GM18909 (cell line): ENCODE measurements around the gene FLAD1.

ENCODE experiments used
- ATAC-seq: cut with Tn5 transposase; IDR thresholded peaks from one replicate; pipeline ENCODE4 v1.9.1; 2021; ENCODE audit warnings: mild to moderate bottlenecking; ENCODE audit not compliant: unreplicated experiment, poor library complexity

FLAD1 gene

DNA sequence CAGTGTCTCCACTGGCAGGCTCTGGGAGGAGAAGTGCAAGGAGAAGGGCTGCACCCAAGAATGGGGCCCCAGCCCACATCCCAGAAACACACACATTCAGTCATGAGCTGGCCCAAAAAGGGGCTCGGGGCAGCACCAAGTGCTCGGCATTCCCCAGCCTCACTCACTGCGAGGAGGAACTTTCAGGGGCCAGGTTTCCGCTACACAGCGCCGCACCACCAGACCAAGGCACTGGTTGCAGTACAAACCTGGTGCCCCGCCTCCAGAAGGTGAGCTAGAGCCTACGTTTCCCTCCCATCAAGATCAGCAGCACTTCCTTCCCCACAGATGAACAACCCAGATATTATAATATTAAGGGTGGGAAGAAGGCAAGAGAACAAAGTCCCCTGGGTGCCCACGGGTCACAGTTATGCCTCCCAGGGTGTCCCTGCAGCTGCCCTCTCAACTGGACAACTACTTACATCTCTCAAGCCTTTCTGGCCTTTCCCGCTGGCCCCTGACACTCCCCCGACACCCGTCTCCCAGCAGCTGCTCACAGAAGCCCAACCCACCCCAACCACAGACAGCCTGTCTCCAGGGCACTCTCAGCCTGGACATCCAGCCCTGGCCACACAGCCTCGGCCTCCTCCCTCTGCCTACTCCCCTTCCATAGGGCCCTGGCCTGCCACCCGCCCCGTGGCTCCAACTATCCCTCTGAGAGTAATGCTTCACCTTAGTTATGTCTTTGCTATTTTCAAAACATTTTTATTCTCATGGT is 31.1 kb upstream of the FLAD1 start:
- ATAC-seq, result no peak

DNA sequence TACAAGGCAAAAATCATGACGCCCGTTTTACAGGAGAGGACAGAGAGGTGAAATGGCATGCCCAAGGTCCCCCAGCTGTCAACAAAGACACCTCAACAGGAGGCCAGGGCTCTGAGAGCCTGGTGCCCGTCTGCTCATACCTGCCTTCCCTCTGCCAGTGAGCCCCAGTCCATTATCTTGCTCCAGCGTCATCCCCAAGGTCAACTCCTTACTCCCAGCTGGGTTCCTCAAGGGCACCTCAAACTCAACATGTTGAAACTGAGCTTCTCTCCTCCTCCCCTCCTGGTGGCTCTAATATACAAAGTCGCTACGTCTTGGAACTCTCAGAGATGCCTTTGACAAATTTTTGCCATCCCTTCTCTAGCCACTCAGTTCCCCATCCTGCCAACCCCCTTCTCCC is 30.5 kb upstream of the FLAD1 start:
- no peak for ATAC-seq

DNA sequence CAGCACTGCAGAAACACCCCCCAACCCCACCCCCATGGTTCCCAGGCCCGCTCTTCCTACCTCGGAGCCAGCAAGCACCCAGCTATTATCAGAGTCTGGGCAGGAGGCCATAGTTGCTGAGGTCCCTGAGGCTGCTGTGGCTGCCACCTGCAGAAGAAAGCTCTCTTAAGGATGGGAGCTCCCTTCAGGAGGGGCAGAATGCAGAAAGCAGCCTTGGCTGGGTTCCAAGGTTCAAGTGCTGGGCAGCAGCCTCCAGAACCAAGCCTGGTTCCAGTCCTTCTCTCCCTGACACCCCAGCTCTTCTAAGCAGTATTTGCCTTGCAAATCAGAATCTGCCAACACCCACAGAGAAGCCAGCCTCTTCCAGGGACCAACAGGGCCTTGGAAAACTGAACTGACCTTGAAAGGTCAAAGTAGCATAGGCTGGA is 29.5 kb upstream of the FLAD1 start:
- no peak for ATAC-seq

- no peak for ATAC-seq
Measured at GRCh38 chr1:154954541-154954940, 28.6 kb upstream of the FLAD1 start.

DNA sequence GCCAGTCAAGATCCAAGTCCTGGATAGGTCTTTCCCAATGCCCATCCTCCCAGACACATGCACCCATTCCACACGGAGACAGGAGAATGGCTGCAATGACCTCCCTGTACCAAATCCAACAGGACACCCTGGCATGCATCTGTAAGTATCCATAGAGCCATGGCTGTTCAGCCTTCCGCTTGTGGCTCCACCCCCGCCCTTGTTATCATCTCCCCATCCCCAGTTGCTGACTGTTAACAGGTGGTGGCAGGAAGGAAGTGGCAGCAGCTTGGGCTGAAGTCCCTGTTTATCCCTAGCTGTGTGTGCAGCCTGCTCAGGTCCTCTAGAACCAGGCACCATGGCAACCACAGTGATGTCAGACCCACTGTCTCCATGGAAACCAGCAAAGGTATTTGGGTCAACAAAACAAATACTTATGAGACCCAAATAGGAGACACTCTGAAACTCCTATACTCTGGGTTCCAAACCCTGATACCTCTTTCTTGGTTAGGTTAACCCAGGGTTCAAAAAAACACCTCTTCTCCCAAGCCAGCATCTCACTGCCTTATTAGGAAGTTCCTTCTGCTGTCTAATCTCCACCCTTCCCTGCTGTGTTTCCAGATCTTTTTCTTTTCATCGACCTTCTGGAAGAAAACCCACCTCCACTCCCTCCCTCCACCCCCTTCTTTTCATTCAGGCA is 28.0 kb upstream of the FLAD1 start:
- peak; percentile 59 for ATAC-seq

GRCh38 chr1:154955718-154956543 is 27.2 kb upstream of the FLAD1 start, which contains the start of gene PBXIP1:
Gene PBXIP1 (minus strand): TSS chr1:154956099. CDS start chr1:154953721, 2,378 bp downstream.
- peak; percentile 69 for ATAC-seq

DNA sequence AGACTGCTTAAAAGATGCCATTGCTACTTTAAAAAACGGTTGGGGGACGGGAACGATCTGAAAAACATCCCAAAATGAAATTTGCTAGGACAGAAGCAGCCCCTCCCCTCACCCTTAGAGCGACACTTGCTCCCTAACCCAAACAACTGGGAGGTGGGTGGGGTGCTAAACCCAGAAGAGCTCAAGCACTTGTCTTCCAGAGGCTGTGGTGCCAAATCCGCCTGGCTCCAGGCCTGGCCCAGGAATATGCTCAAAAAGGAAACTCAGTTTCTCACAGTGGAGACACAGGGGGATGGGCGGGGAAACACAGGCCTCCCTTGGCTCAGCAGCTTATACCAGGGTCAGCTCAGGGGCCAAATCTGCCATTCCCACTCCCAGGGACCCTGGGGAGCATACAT is 26.6 kb upstream of the FLAD1 start:
- no peak for ATAC-seq

DNA sequence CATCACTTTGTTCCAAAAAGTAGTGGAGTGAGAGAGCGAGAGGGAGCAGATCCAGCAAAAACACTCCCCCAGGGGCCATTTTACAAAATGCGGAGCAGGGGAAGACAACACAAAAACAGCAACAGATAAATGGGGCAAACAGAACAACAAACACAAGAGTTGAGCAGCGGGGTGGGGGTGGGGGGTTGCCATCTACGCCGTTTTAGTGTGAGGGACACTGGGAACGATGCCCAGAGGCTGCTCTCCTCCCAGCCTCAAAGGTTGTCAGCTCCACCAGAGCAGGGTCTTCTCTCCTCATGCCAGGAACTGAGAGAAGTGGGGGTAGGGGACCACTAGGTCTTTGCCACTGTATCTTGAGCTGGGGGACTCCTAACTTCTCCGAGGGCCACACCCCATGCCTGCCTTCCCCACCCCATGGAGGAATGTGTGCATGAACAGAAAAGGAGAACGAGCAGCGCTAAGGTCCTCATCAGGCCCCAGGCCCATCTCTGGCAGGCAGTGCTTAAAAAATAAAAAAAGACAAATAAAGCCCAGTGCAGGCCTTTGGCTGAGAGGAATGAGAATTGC is 26.0 kb upstream of the FLAD1 start:
- ATAC-seq, result no peak

DNA sequence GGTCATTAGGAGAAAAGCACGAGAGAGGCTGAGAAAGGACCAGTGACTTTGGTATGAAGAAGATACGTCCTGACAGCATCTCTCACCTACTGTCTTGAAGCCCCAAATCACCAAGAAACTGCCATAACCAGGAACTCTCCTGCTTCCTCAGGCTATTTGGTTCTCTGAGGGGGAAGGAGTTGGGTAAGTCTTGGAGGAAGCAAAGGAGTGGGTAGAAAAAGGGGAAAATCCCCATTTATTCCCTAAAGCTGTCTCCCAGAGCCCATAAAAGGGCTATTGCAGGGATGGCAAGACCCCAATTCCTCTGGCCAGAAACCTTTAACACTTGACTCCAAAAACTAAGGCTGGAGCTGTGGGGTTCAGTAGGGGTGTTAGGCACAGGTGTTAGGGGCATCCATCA is 25.1 kb upstream of the FLAD1 start:
- no peak for ATAC-seq

DNA sequence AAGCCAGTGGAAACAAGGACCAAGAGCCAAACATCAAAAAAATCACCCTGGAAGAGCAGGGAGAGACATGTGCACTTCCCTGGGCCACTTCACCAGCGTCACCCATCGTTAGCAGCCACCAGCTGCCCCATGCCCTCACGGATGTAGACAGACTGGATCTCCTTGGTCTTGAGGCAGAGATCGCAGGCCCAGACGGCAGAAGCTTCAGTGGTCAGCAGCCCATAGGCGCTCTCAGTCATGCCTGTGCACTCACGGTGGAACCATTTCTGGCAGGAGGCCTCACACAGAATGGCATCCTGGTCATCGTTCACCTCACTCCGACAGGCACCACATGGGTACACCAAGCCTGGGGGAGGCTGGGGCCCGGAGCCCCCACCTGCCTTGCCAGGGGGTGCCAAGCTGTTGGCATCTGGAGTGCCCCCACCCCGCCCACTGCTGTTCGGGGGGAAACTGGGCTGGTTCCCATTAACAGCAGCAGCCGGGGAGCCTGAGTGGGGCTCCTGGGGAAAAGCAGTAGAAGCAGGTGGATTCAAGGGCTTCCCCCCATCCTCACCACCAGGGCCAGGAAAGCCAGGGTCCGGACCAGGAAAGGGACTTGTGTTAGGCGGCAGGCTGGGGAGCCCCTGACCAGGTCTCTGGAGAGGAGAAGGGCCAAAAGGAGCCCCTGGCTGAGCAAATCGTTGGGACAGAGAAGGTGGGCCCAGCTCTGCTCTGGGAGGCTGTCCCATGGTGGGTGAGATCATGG is 24.3 kb upstream of the FLAD1 start:
- ATAC-seq, result no peak

GRCh38 chr1:154959426-154959780 is 23.7 kb upstream of the FLAD1 start:
- ATAC-seq, result no peak

DNA sequence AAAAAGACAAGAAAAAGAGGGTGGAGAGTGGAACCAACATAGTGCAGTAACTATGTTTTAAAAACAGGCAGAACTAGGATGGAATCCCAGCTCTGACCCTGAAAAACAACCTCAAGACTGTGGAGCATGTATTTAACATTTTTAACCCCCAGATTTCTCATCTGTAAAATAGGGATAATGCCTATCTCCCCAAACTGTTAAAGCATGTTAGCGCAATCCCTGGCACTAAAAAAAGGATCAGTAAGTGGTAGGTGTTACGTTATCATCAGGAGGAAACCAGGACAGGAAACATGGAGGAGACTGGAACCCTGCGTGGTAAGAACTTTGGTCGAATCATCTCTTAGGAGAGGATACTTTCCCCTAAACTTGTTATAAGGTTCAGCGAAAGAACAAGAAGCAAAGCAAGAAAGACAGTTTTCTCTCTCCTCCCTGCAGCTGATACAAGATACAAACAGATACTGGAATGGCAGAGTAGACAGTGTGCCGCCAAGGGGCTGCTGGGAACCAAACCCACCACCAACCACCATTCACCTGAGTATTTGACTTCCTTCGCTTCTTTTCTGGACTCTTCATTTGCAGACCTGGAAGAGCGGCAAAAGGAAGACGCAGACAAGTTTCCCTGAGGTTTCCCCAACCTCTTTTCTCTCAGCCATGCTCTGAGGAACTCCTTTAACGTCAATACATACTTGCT is 22.6 kb upstream of the FLAD1 start:
- no peak for ATAC-seq

DNA sequence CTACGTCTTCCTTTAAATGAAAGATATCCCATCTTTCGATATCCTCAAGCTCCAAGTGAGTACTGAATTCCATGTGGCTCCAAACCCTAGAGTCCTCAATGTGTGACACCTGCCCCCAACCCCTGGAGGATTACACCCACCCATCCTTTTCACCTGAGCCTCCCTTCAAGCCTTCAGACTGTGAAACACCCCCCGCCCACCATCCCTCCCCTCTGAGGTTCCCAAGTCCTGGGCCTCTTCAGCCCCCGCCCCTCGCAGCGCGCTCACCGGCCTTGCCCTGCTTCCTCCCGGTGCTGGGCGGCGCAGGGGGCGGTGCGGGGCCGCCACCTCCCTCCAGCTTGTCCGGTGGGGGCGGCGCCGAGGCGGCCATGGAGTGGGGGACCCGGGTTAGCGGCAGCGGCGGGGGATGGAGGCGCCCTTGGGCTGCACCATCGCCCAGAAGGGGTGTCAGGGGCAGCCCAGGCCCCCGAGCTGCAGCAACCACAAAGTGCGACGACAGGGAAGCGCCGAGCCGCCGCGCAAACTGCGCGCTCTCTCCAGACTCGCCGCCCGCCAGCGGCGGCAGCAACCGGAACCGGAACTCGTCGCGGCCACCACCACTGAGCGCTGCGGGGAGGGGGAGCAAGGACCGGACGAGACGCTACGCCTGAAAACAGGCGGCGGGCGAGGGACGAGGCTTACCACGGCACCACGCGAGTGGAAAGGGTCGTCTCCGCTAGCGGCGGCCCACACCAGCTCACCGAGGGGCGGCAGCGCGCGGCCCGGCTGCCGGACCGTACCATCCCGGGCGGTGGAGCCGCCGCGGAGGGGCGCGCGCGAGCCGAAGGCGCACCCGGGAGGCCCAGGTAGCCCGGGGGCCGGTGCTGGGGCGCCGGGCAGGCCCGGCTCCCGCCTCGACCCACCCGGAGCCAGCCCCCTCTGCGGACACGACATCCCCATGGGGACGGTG is 21.7 kb upstream of the FLAD1 start, which contains the start of gene PYGO2:
Gene PYGO2 (minus strand): TSS at position 576 of the 949 bp plus-strand sequence. CDS start 206 bp downstream, at position 370.
- peak; percentile 76 for ATAC-seq

- peak; percentile 19 for ATAC-seq
Measured at GRCh38 chr1:154962156-154962749, 20.9 kb upstream of the FLAD1 start.

DNA sequence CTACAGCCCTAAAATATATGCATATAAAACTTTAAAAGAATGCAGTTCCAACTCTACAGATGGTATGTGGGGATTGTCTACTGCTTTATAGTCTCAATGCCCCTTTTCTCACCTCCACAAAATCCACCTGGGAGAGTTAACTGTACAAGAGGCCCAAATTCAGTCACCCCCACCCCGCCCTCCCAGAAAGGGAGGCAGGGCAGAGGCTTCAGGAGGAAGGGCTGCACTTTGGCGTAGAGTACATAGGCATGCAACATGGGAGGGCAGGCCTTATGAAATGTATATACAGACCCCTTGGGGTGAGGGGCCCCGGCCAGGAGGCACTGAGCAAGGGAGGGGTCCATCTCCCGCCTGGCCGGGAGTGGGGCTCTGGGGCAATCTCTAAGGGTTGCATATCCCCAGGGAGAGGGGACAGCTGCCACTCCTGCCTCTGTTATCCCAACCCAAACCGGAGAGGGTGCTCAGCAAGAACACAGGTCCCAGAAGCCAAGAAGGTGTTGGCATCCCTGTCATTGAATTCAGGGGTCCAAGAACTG is 20.3 kb upstream of the FLAD1 start:
- ATAC-seq, result no peak

- no peak for ATAC-seq
Measured at GRCh38 chr1:154963643-154964042, 19.5 kb upstream of the FLAD1 start.

DNA sequence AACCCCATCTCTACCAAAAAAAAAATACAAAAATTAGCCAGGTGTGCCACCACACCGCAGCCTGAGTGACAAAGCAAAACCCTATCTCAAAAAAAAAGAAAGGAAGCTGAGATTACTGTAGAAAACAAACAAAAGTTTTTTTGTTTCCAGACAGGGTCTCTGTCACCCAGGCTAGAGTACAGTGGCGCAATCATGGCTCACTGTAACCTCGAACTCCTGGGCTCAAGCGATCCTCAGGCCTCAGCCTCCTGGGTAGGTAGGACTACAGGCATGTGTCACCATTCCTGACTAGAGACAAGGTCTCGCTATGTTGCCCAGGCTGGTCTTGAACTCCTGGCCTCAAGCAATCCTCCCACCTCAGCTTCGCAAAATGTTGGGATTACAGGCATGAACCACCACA is 18.8 kb upstream of the FLAD1 start:
- no peak for ATAC-seq

DNA sequence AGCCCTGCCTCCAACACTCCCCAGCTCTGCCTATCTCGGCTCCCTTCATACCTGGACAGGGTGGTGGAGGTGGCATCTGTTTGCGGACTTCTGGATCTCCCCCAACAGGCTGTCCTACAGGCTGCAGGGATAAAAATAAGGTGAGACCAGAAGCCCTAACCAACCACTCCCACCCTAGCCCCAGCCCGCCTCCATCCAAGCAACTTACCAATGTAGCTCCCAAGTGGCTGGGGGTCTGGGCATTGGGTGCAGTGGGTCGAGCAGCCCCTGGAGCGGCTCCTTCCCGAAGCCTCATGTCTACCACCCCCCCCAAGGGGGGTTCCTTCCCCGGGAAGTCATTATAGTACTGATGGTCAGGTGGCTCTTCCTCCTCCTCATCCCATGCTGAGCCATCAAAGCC is 17.0 kb upstream of the FLAD1 start:
- ATAC-seq, result no peak
